ENCODE data around the gene SH3BP2.

SH3BP2 gene

DNA sequence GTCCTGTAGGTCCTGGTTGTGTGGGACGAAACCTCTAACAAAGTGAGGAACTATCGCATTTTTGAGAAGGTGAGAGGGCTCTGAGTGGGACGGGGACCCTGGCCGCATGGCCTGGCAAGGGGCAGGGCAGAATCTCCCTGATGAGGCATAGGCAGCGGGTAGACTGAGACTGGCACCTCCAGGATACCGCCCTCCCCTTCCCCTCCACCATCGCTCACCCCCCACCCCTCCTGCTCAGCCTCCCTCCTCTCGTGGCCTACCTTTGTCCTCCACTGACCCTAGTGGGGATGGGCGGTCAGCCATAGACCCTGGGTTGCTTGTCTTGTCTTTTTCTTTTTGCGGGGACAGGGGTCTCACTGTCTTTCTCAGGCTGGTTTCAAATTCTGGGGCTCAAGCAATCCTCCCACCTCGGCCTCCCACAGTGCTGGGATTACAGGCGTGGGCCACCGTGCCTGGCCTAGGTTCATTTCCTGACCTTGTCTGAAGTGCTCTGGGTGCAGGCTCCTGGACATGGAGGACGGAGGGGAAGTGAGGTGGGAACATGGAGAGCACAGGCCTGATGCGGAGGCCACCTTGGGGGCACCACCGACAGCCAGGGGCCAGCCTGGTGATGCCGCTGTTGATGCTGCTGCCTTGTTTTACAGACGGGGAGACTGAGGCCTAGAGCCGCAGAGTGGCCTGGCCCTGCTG is 40.2 kb downstream of the SH3BP2 start:
- DNase-seq (ENCODE audit: low read depth in 2 of 2): no peak

DNA sequence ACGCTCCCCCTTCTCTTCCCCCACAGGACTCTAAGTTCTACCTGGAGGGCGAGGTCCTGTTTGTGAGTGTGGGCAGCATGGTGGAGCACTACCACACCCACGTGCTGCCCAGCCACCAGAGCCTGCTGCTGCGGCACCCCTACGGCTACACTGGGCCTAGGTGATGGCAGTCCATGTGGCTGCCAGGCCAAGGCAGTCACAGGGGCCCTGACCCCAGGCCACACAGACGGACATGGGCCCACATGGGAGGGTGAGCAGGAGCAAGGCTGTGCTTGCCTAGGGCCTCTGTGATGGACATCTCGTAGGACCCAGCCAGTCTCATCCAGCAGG is 40.8 kb downstream of the SH3BP2 start:
- no peak for DNase-seq (ENCODE audit: low read depth in 2 of 2)

DNA sequence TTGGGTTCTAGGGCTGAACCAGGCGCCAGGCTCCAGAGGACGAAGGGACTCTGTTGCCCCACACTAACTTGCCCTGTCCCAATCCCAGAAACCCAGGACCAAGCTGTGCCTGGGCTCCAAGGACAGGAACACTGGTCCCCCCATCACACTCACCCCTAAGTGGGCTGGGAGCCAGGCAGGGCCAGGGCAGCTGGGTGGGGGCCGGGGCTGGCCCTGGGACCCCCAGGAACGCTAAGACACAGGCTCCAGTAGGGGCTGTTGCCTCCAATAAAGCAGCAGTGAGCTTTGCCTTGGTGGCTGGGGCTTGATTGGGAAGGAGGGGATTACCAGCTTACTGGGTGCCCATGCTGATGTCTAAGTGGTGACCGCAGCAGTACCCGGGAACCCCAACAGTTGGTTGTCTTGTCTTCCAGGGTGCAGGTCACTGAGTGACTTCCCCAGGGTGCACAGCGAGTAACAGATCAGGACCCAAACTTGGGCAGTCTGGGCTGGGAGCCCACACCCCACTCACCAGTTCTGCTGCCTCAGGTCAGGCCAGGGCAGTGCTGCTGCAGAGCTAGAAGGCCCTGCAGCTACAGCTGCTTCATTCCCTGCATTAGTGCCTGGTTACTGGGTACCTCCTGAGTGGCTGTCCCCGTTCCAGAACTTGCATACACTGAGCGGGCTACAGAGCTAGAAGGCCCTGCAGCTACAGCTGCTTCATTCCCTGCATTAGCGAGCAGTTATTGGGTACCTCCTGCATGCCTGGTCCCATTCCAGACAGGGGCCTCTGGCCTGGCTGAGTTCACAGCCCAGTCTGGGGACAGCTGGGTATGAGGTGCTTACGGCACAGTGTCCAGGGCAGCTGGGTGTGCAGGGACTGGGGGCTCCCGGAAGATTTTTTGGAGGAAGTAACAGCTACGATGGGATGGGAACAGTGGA is 41.4 kb downstream of the SH3BP2 start:
- no peak for DNase-seq (ENCODE audit: low read depth in 2 of 2)

DNA sequence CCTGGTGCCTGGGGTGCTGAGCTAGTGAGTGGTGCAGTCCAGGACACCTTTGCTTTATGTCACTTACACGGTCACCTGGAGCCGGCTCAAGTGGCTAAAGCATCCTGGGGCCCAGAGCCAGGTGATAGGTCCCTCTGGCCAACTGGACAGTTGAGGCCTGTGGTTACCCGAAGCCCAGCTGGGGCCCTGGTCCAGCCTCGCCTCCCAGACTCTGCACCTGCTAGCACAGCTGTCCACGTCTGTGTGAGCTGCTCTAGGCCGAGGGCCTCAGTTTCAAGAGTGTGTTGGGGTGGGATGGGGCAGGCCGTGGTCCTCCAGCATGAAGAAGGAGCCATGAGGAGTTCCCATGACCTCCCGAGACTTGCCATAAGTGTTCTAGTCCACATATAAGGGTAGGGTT is 43.1 kb downstream of the SH3BP2 start:
- DNase-seq (ENCODE audit: low read depth in 2 of 2): no peak

DNA sequence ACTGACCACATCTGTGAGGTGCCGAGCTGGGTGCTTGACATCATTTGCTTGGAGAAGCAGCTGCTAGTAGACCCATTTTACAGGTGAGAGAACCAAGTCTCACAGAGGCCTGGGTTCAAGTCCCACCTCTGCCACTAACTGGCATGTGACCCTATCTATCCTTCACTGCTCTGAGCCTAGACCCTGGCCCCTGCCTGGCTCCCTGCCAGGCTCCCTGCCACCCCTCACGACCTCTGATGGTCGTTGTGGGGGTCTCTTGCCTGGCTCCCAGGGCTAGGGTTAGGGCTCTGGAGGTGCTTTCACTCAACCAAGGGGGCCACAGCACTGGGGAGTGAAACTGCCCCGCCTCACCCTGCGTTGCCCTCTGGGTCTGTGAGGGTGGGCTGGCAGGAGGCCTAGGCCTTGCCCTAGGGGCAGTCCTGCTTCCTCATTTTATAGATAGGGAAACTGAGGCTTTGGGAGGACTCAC is 43.5 kb downstream of the SH3BP2 start:
- no peak for DNase-seq (ENCODE audit: low read depth in 2 of 2)

DNA sequence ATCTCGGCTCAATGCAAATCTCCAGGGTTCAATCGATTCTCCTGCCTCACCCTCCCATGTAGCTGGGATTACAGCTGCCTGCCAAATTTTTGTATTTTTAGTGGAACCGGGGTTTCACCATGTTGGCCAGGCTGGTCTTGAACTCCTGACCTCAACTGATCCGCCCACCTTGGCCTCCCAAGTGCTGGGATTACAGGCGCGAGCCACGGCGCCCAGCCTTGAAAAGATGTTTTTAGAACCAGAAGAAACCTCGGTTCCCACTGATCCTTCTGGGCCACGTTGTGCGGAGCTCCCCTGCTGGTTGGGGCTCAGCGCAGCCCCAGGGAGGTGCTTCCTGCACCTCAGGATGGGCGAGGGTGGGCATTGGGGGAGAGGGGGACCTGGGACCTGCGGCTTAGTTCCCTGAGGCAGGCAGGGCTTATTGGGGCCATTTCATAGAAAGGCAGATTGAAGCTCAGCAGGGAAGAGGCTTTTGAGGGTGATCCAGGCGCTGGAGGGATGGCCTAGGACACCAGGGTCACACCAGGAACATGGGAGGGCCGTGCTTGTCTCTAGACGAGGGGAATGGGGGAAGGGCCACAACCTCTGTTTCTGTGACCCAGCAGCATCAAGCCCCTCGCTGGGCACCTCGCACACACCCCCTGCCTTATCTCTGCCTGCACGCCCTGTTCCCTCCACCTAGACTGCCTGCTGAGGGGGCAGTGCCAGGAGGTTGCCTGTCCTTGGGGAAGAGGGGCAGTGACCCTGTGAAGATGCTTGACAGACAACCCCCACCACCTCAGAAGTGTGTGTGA is 44.4 kb downstream of the SH3BP2 start:
- no peak for DNase-seq (ENCODE audit: low read depth in 2 of 2)

DNA sequence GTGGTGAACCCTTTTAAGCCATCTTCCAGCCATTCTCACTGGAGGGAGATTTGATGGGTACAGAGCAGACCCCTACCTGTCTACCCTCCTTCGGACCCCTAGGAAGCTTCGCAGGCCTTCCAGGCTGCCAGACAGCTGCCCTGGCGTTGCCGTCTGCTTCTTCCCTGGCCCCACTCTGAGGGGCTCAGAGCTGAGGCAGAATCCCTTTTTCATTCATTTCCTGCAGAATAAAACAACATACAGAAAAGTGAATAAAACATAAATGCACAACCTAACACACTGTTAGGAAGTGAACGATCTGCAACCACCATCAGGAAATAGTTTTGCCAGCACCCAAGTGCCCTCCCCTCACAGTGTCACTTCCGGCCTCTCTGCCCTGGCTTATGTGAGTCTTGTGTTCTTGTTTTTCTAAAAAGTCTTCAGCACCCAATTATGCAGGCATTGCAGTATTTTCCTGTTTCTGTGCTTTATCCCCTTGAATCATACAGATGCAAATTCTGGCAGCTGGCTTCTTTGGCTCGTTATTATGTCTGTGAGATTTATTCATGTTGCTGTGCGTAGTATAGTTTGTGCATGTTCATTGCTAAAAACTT is 45.1 kb downstream of the SH3BP2 start:
- peak in 1 of 2 donors; percentile 45 for DNase-seq (ENCODE audit: low read depth in 2 of 2)

DNA sequence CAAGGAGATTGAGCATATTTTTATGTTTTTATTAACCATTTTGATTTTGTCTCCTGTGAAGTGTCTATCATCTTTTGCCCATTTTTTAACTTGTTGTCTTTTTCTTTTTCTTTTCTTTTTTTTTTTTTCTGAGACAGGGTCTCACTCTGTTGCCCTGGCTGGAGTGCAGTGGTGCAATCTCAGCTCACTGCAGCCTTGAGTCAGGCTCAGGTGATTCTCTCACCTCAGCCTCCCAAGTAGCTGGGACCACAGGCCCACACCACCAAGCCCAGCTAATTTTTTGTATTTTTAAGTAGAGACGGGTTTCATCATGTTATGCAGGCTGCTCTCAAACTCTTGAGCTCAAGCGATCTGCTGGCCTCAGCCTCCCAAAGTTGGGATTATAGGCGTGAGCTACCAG is 46.2 kb downstream of the SH3BP2 start:
- DNase-seq (ENCODE audit: low read depth in 2 of 2): no peak

DNA sequence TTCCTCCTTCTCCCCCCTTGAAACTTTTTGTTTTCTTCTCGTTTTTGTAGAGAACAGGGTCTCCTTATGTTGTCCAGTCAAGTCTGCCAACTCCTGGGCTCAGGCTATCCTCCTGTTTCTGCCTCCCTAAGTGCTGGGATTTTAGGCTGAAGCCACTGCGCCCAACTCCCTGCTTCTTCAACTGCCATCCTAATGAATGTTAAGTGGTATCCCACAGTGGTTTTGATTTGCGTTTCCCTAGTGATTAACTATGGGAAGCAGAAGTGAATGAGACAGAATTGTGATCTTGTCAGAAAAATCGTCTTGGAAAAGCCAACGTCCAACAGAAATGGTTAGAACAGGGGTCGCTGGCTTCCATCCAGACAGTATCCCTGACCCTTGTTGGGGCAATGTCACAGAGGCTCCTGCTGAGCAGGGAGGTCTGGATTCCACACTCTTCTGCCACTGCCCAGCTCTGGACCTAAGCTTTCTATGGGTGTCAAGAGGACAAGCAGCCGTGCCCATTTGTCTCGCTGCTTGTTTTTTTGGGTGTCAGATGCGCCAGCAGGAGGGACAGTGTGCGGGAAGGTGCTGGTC is 49.9 kb downstream of the SH3BP2 start:
- DNase-seq (ENCODE audit: low read depth in 2 of 2): no peak

DNA sequence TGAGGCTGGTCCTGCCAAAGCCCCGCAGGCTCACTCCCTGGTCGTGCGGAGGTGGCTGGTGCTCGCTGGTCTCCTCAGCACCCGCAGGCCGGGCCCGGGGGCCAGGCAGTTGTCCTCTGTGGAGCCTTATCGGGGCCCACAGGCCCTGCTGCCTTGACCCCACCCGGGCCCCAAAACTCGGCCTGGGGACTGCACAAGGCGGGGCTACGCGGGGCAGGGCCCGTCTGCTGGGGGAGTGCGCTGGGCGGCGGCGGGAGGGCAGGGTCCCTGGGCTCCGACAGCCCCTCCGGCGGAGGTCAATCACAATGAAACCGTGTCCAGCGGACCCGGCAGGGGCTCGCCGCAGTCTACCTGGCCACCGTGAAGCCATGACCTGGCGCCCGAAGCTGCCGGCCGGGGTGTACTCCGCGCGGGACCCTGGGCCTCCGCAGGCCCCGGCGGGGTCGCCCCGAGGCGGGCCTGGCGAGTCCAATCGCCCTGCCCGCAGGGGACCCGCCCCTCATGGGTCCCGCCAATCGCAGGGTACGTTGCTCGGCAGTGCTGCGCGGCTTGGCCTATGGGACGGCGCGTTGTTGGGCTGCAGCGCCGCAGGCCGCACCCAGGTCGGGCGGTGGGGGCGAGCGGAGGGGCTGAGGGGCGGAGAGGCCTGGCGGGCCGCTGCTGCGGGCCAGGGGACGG is 50.5 kb downstream of the SH3BP2 start, which contains the start of gene ADD1:
TSS of gene ADD1 (plus strand) at position 582 of the 678 bp plus-strand sequence. CDS start 32,072 bp downstream, outside the sequence.
- peak; percentile 95 to 97 for DNase-seq (ENCODE audit: low read depth in 2 of 2)

DNA sequence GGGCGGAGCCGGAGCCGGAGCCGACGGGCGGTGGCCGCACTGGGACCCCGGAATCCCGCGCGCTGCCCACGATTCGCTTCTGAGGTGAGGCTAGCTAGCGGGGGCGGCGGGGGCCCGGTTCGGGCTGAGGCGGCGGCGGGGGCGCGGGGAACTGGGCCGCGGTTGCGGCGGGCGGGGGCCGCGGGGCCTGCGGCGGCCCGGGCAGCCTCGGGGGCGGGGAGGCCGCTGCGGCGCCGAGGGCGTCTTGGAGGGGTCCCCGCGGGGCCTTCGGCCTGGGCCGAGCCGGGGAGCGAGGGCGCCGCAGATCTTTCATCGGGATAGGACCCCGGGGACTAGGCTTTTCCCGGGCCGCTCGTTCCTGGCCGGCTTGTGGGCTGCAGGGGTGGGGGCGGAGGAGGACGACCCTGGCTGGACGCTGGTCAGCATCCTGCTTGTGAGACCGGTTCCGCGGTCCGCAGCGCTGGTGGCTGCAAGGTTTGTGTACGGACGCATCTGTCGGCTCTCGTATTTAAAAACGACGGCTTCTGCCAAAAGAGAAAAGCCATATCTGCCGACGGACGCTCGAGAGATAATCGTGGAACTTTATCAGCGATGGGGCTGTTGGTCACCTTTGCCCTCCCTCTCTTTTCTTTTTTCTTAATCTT is 51.2 kb downstream of the SH3BP2 start:
- no peak for DNase-seq (ENCODE audit: low read depth in 2 of 2)

DNA sequence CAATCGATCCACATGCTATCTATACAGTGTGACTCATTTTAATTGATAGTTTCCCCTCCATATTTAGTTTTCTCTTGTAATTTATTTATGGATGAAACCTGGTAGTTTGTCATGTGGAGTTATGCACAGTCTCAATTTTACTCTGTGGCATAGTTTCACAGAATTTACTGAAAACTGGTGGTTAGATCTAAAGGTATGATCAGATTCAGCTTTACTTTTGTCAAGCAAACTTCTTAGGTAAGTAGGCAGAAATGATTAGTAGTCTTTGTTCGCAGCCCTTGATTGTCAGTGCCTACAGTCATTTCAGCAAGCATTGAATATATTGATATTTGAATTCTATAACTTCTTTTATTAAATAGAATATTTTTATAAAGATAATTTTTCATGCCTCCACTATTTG is 53.3 kb downstream of the SH3BP2 start:
- DNase-seq (ENCODE audit: low read depth in 2 of 2): no peak

DNA sequence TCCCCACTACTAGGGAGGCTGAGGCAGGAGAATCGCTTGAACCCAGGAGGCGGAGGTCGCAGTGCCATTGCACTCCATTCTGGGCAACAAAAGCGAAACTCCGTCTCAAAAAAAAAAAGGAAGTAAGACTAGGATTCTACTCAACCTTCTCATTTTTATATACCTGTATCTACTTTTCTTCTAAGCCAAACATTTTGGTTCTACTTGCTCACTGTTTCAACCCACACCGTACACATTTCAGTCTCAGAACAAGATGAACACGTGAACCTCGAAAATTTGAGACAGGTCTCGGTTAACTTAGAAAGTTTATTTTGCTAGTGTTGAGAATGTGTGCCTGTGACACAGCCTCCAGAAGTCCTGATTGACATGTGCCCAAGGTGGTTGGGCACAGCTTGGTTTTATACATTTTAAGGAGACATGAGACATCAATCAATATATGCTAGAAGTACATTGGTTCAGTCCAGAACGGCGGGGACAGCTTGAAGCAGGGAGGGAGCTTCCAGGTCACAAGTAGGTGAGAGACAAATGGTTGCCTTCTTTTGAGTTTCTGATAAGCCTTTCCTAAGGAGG is 54.5 kb downstream of the SH3BP2 start:
- no peak for DNase-seq (ENCODE audit: low read depth in 2 of 2)

DNA sequence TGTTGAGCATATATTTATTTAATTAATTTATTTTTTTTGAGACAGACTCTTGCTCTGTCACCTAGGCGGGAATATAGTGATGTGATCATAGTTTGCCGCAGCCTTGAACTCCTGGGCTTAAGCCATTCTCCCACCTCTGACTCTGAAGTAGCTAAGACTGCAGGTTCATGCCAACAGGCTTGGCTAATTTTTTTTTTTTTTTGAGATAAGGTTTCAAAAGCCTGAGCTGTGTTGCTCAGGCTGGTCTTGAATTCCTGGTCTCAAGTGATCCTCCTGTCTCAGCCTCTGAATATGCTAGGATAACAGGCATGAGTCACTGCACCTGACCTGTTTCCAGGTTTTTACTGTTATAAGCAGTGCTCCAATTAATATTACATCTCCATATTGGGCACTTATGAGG is 55.6 kb downstream of the SH3BP2 start:
- no peak for DNase-seq (ENCODE audit: low read depth in 2 of 2)

DNA sequence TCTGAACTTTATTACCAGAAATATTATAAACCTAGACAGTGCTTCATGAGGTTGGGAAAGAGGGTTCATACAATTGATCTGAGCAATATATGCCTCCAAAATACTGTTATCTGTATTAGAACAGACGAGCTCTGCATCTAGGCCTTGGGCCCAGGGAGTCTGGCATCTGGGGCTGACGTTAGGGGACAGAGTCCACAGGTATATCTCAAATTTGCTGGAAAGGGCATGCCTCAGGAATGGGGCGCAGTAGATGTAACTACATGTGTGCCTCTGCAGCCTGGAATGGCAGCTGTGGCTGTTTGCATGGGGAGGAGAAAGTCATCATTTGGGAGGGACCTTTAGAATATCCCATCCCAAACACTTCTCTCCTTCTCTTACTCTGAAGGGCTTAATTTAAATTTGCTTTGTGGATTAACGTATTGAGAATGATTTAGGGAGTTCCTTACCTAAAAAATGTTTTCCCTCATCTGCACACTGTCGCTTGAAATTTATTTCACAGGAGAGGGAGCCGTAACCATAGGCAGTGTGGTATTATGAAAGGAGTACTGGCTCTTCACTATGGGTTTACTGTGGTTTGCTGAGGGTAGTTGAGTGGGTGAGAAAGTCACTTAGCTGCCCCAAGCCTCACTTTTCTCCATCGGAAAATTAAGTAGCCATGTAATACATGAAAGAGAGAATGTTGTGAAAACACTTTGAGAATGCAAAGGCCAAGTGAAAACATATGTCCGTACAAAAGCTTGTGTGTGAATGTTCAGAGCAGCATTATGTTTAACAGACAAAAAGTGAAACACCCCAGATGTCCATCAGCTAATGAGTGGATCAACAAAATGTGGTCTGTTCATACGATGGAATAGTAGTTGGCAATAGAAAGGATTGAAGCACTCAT is 56.6 kb downstream of the SH3BP2 start:
- no peak for DNase-seq (ENCODE audit: low read depth in 2 of 2)

DNA sequence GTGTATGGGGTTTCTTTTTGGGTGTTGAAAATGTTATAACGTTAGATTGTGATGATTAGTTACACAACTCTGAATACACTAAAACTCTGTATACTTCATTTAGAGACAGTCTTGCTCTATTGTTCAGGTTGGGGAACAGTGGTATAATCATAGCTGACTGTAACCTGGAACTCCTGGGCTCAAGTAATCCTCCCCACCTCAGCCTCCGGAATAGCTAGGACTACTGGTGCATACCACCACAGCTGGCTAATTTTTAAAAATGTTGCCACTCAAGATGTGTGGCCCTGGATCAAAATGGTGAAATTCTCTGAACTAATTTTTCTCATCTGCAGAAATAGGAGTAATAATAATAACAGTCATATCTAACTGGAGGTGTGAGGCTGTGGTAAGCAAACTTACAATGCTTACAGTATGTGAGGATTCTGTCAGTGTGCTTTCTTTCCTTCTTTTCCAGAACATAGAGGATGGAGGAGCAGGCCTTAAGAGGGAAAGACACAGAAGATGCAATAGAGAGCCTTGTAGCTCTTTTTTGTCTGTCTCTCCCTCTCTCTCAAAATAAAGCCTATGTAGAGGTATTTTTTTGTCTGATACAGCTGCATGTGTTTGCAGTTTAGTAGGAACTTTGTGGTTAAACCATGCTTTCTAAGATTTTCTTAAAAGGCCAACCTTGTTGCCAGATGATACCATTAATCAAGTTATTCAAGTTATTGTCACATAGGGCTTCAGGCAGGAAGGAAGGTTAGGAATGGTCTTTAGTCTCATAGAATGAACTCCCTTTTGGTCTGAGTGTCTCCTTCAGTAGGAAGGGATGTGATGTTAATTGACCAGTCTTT is 58.3 kb downstream of the SH3BP2 start:
- no peak for DNase-seq (ENCODE audit: low read depth in 2 of 2)

DNA sequence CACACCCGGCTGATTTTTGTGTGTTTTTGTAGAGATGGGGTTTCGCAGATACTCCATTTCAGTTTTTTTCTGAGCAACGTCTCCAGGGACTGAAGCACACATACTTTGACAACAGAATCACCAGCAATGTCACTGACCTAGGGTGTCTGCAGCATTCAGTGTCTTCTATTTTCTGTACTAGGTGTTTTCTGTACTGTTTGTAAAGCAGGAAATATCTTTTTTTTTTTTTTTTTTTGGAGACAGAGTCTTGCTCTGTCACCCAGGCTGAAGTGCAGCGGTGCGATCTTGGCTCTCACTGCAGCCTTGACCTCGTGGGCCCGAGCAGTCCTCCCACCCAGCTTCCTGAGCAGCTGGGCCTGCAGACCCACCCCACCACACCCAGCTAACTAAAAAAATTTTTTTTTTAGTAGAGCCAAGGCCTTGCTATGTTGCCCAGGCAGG is 59.6 kb downstream of the SH3BP2 start:
- DNase-seq (ENCODE audit: low read depth in 2 of 2): no peak

DNA sequence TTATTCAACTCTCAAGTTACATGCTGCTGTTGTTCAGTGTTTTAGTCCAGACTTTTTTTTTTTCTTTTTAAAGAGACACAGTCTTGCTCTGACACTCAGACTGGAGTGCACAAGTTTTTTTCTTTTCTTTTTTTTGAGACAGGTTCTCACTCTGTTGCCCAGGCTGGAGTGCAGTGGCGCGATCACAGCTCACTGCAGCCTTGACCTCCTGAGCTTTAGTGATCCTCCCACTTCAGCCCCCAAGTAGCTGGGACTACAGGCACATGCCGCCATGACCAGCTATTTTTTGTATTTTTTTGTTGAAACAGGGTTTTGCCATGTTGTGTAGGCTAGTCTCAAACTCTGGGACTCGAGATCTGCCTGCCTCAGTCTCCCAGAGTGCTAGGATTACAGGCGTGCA is 62.7 kb downstream of the SH3BP2 start:
- no peak for DNase-seq (ENCODE audit: low read depth in 2 of 2)

Measured in stimulated activated CD8-positive, alpha-beta memory T cell treated with anti-CD3 and anti-CD28 coated beads, Interleukin-7, amount 100 ng/mL, for 1 hour (primary cell).